Tibial nerve (tissue), 4 donors: Measurements from ENCODE around the gene FBXW12. TPM values are rescaled to one million over a fixed set of nuclear protein-coding genes. Genes with fewer than 3 reads are reported as not detected.
A peak's percentile ranks its signal among the peaks of the same experiment; 100 is the strongest.

Experiments used
- DNase-seq, 2 donors: peaks; one replicate each; pipeline ENCODE4 v3.0.0-alpha.2; 2019; ENCODE audit warnings: low spot score in 2 of 2
- H3K27ac ChIP-seq, 4 donors: fragments of 200-600 bp; sonication (generic) in 3 of 4; one replicate each; pipeline ENCODE4 v1.5.1; 2017 to 2019; ENCODE audit warnings: mild to moderate bottlenecking in 1 of 4
- H3K27me3 ChIP-seq, 2 donors: fragments of 200-600 bp; sonication (generic) in 1 of 2; one replicate each; pipeline versions ENCODE4 v1.5.1 to v1.6.0; 2017 to 2019
- H3K36me3 ChIP-seq, 3 donors: fragments of 200-600 bp; sonication (generic); one replicate each; pipeline ENCODE4 v1.5.1; 2018 to 2019
- H3K4me1 ChIP-seq, 4 donors: fragments of 200-600 bp; sonication (generic) in 3 of 4; one replicate each; pipeline ENCODE4 v1.5.1; 2017 to 2019
- H3K4me3 ChIP-seq, 4 donors: fragments of 200-600 bp; sonication (generic) in 3 of 4; one replicate each; pipeline ENCODE4 v1.5.1; 2017 to 2019; ENCODE audit warnings: mild to moderate bottlenecking in 1 of 4, moderate library complexity in 1 of 4
- H3K9me3 ChIP-seq, 4 donors: fragments of 200-600 bp; sonication (generic) in 3 of 4; one replicate each; pipeline ENCODE4 v1.5.1; 2017 to 2019
- EP300 ChIP-seq, 2 donors: sonication (generic); formaldehyde crosslinking; IDR thresholded peaks; one replicate each; pipeline ENCODE4 v1.6.1; 2017; ENCODE audit warnings: antibody characterized with exemption in 2 of 2, mild to moderate bottlenecking in 1 of 2
- POLR2A ChIP-seq, 2 donors: fragments of 450-650 bp; IDR thresholded peaks; one replicate each; pipeline ENCODE4 v1.6.1; 2017; ENCODE audit warnings: antibody characterized with exemption in 2 of 2, mild to moderate bottlenecking in 2 of 2, moderate library complexity in 2 of 2
- WGBS, 2 donors: methylation state at CpG; one replicate each; pipeline ENCODE4 v1.1.5; 2018; 5-methylcytosine and 5-hydroxymethylcytosine counted together
- total RNA-seq, 4 donors: library from RNA; depleted of rRNA; stranded (reverse); fragments of >200 nt; gene quantifications; one replicate each; pipeline ENCODE4 v1.1.0, GENCODE V29; 2016
- TF ChIP-seq, protein P1 (sequence below), 5 experiments: fragments of 200-600 bp in 3 of 5; fragments of 450-650 bp in 2 of 5; sonication (generic) in 3 of 5; IDR thresholded peaks; one replicate each; pipeline ENCODE4 v1.5.1; 2016 to 2019; ENCODE audit warnings: antibody characterized with exemption in 5 of 5, mild to moderate bottlenecking in 3 of 5, moderate library complexity in 2 of 5

FBXW12 gene
- total RNA-seq, 4 donors from 2014 or later, result not detected

DNA sequence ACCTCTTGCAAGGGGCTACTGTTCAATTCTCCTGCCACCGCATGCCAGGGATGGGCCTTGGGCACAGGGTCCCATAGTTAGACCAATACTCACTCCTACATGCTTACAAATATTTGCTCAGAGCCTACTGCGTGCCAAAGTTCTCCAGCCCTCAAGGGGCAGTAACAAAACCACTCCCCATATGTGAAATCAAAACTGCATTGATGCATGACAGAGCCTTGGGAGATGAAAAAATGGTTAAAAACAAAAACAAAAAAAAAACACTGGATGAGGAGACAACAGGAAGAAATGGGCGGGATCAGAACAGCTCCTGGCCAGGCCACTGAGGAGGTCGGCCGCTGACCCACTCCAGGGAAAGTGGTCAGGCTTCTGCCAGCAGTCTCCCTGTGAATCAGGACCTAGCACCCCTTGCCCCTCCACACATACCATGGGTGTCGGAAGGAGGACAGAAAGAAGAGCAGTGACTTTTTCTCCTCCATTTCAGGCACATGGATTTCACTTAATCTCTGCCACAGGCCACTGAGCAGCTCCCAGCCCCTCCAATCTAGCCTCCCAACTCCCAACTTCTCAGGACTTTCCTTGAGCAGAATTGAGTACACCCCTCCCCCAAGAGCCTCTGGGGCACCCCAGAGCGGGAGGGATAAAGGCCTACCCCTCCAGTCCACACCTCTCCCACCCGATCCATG lies 55.1 kb downstream of the FBXW12 start:
- Histone ChIP-seq H3K4me3 (peak overlapping the region in 3 of 4 donors; percentile 27 to 78 (median 74)), H3K27me3 (no peaks in the 10 kb centered on the region), H3K9me3 (no peaks in the 10 kb centered on the region), H3K4me1 (peaks cover 0 to 89% (median 41%) of the 10 kb centered on the region in 4 donors), H3K27ac (peak overlapping the region; percentile 95 to 98 (median 96)), H3K36me3 (peaks cover 0 to 20% (median 3%) of the 10 kb centered on the region in 3 donors)
- peak in 1 of 2 donors; percentile 50 for TF ChIP-seq EP300 (IDR thresholded peaks at IDR 0.05)
- TF ChIP-seq, protein P1, sequence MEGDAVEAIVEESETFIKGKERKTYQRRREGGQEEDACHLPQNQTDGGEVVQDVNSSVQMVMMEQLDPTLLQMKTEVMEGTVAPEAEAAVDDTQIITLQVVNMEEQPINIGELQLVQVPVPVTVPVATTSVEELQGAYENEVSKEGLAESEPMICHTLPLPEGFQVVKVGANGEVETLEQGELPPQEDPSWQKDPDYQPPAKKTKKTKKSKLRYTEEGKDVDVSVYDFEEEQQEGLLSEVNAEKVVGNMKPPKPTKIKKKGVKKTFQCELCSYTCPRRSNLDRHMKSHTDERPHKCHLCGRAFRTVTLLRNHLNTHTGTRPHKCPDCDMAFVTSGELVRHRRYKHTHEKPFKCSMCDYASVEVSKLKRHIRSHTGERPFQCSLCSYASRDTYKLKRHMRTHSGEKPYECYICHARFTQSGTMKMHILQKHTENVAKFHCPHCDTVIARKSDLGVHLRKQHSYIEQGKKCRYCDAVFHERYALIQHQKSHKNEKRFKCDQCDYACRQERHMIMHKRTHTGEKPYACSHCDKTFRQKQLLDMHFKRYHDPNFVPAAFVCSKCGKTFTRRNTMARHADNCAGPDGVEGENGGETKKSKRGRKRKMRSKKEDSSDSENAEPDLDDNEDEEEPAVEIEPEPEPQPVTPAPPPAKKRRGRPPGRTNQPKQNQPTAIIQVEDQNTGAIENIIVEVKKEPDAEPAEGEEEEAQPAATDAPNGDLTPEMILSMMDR (IDR thresholded peaks at IDR 0.05), result no peak
- TF ChIP-seq POLR2A (IDR thresholded peaks at IDR 0.05), result peak in 1 of 2 donors; percentile 46
- DNase-seq, result no peak
- WGBS, 2 donors, result 19 to 26% methylated on average over 8 of the region's 8 CpGs

GRCh38 chr3:48427630-48427962 lies 55.6 kb downstream of the FBXW12 start:
- Histone ChIP-seq H3K36me3 (peaks cover 0 to 21% (median 3%) of the 10 kb centered on the region in 3 donors), H3K9me3 (no peaks in the 10 kb centered on the region), H3K27me3 (no peaks in the 10 kb centered on the region), H3K4me3 (peak overlapping the region in 3 of 4 donors; percentile 27 to 78 (median 74)), H3K27ac (peak overlapping the region; percentile 95 to 98 (median 96)), H3K4me1 (peaks cover 0 to 89% (median 41%) of the 10 kb centered on the region in 4 donors)
- DNase-seq, result no peak
- TF ChIP-seq, protein P1 (IDR thresholded peaks at IDR 0.05), result no peak
- TF ChIP-seq POLR2A (IDR thresholded peaks at IDR 0.05) (no peak), EP300 (IDR thresholded peaks at IDR 0.05) (no peak)
- 56 to 60% methylated on average over 9 of the region's 9 CpGs for WGBS, 2 donors

DNA sequence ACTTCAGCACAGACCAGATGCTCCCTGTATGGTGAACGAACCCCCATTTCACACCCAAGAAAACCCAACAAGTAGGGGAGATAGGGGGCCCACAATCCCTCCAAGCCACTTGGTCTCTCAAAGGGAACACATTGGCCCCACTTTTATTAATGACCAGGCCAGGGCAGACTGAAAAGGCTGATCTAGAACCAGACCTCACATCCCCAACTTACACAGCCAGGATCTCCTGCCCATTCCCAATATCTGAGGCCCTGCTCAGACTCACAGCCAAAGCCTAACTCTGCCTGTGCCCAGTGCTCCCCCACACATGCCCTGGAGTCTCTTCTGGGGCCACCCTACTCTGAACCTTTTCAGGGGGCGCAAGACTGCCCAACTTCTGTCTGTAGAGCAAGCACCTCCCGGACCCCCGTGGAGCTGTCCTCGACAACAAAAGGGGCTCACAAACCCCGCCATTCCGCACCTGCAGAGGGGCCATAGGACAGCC lies 56.1 kb downstream of the FBXW12 start:
- peak overlapping the region; percentile 95 to 98 (median 96) for H3K27ac ChIP-seq
- peaks cover 0 to 21% (median 7%) of the 10 kb centered on the region in 3 donors for H3K36me3 ChIP-seq
- DNase-seq, result no peak
- TF ChIP-seq POLR2A (IDR thresholded peaks at IDR 0.05), result no peak
- no peak for TF ChIP-seq EP300 (IDR thresholded peaks at IDR 0.05)
- TF ChIP-seq, protein P1 (IDR thresholded peaks at IDR 0.05), result no peak
- WGBS, 2 donors, result 79 to 81% methylated on average over 4 to 7 of the region's 7 CpGs
- H3K4me1 ChIP-seq, result peaks cover 0 to 89% (median 44%) of the 10 kb centered on the region in 4 donors
- H3K4me3 ChIP-seq, result peak overlapping the region; percentile 74 to 87 (median 80)
- no peaks in the 10 kb centered on the region for H3K9me3 ChIP-seq
- no peaks in the 10 kb centered on the region for H3K27me3 ChIP-seq

DNA sequence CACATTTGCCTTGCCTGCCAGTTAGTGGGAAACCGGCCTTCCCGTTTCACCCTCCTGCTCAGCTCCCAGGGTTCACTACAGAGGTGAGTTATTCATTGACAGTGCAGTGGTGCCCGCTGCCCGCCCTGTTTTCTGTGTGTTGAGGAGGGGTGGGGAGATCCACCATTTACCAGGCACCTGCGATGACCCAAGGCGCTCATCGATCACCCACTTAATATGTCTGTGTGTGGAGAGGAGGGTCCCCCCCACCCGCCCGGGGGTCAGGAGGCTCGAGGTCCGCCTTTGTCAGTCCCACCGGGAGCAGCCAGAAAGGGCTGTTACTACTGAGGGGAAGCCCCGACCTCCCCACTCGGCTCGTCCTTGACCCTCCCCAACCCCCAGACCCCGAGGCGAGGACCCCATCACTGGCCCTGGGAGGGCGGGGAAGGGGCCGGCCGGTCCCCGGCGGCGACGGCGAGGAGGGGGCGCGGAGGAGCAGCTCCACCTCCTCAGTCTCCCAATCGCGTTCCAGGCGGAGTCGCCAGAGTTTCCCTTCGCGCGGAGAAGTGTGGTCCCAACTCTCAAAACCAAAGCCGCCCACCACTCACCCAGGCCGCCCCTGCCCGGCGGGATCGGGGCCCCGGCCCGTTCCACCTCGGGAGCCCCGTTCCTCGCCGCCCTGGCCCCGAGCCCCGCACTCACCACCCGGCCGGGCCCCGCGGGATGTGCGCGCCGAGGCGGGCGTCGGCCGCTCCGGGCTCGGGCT lies 56.7 kb downstream of the FBXW12 start:
- Histone ChIP-seq H3K9me3 (no peaks in the 10 kb centered on the region), H3K4me1 (peaks cover 0 to 87% (median 44%) of the 10 kb centered on the region in 4 donors), H3K27ac (peak overlapping the region; percentile 95 to 98 (median 96)), H3K36me3 (peaks cover 0 to 19% (median 4%) of the 10 kb centered on the region in 3 donors), H3K4me3 (peak overlapping the region; percentile 74 to 87 (median 80)), H3K27me3 (no peaks in the 10 kb centered on the region)
- TF ChIP-seq POLR2A (IDR thresholded peaks at IDR 0.05) (peak; percentile 46 to 76), EP300 (IDR thresholded peaks at IDR 0.05) (peak in 1 of 2 donors; percentile 69)
- TF ChIP-seq, protein P1 (IDR thresholded peaks at IDR 0.05), result no peak
- 5 to 20% methylated on average over 7 to 33 of the region's 60 CpGs for WGBS, 2 donors
- peak in 1 of 2 donors; percentile 57 for DNase-seq
